ENCODE data around the gene DARS1. TPM values are rescaled to one million over a fixed set of nuclear protein-coding genes. Genes with fewer than 3 reads are reported as not detected.

Gene DARS1
- total RNA-seq, 1 experiment from 2014 or later, result 85.3 TPM

DNA sequence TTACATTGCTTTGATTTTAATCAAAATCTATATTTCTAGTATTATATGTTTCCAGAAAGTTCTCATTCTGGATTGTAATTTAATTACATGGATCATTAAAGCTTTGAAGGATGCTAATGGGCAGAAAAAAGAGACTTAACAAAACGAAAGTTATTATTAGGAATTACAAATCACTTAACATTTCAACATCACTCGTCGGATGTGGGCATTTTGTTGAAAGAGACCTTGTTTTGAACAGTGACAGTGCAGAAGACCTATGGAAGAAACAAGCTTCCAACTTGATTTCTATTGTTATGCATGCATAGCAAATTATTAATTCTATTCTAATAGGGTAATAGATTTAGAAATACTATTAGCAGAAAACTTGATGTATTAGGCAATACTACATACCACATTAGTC lies 31.4 kb upstream of the DARS1 start:
- H3K27me3 ChIP-seq (ENCODE audit: control insufficient read depth, insufficient read depth, low read length), result peaks cover 6% of the 10 kb centered on the region; the same call in 1 of the 2 replicates
- H3K36me3 ChIP-seq (ENCODE audit: control insufficient read depth, insufficient read depth, low read length), result no peaks in the 10 kb centered on the region
- DNase-seq (ENCODE audit: low read depth, low spot score), result no peak
- H3K4me1 ChIP-seq (ENCODE audit: control insufficient read depth, insufficient read depth, low read length), result no peaks in the 10 kb centered on the region
- in situ Hi-C loops (cut with HindIII; ENCODE audit: low pct_unique_long_range_greater_than_20kb, low sequenced_read_pairs), result no loop called here
- no peak for ATAC-seq
- TF ChIP-seq REST (IDR thresholded peaks at IDR 0.05; ENCODE audit: insufficient read depth in 1 of 2, low read depth in 2 of 2, low read length in 1 of 2) (no peak), TCF7L2 (IDR thresholded peaks at IDR 0.05; ENCODE audit: low read depth, low read length) (no peak), POLR2AphosphoS5 (IDR thresholded peaks at IDR 0.05; ENCODE audit: low read depth, low read length) (no peak), SIN3A (IDR thresholded peaks at IDR 0.05; ENCODE audit: borderline replicate concordance, insufficient read depth, low read depth, low read length) (no peak)
- TF ChIP-seq, protein P1, sequence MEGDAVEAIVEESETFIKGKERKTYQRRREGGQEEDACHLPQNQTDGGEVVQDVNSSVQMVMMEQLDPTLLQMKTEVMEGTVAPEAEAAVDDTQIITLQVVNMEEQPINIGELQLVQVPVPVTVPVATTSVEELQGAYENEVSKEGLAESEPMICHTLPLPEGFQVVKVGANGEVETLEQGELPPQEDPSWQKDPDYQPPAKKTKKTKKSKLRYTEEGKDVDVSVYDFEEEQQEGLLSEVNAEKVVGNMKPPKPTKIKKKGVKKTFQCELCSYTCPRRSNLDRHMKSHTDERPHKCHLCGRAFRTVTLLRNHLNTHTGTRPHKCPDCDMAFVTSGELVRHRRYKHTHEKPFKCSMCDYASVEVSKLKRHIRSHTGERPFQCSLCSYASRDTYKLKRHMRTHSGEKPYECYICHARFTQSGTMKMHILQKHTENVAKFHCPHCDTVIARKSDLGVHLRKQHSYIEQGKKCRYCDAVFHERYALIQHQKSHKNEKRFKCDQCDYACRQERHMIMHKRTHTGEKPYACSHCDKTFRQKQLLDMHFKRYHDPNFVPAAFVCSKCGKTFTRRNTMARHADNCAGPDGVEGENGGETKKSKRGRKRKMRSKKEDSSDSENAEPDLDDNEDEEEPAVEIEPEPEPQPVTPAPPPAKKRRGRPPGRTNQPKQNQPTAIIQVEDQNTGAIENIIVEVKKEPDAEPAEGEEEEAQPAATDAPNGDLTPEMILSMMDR (IDR thresholded peaks at IDR 0.05), result no peak
- CTCF ChIA-PET, result no interaction called here
- BruUV-seq (replicated peaks), result no TSS peak
- no peak overlapping the region for H3K27ac ChIP-seq (ENCODE audit: low read length)
- no peaks in the 10 kb centered on the region for H3K9me3 ChIP-seq (ENCODE audit: control insufficient read depth, insufficient read depth, low read depth, low read length)
- H3K4me3 ChIP-seq (ENCODE audit: low read depth in 2 of 2, low read length in 2 of 2), result no peak overlapping the region
- intact Hi-C loops (cut with micrococcal nuclease; ENCODE audit: unreplicated experiment), result loop anchor here (1.0 kb wide), 1 partner anchor 25 kb away; no protein-coding TSS in a partner anchor
- POLR2A ChIA-PET, result no interaction called here

- ChIA-PET POLR2A (no interaction called here), CTCF (no interaction called here)
- Histone ChIP-seq H3K4me1 (ENCODE audit: control insufficient read depth, insufficient read depth, low read length) (no peaks in the 10 kb centered on the region), H3K36me3 (ENCODE audit: control insufficient read depth, insufficient read depth, low read length) (no peaks in the 10 kb centered on the region), H3K9me3 (ENCODE audit: control insufficient read depth, insufficient read depth, low read depth, low read length) (no peaks in the 10 kb centered on the region), H3K27ac (ENCODE audit: low read length) (no peak overlapping the region), H3K4me3 (ENCODE audit: low read depth in 2 of 2, low read length in 2 of 2) (no peak overlapping the region), H3K27me3 (ENCODE audit: control insufficient read depth, insufficient read depth, low read length) (peaks cover 6% of the 10 kb centered on the region; the same call in 1 of the 2 replicates)
- in situ Hi-C loops (cut with HindIII; ENCODE audit: low pct_unique_long_range_greater_than_20kb, low sequenced_read_pairs) (no loop called here), intact Hi-C loops (cut with micrococcal nuclease; ENCODE audit: unreplicated experiment) (loop anchor here (1.0 kb wide), 1 partner anchor 26 kb away; no protein-coding TSS in a partner anchor)
- ATAC-seq (no peak), DNase-seq (ENCODE audit: low read depth, low spot score) (no peak)
- no peak for TF ChIP-seq POLR2AphosphoS5 (IDR thresholded peaks at IDR 0.05; ENCODE audit: low read depth, low read length)
- no peak for TF ChIP-seq SIN3A (IDR thresholded peaks at IDR 0.05; ENCODE audit: borderline replicate concordance, insufficient read depth, low read depth, low read length)
- TF ChIP-seq, protein P1 (IDR thresholded peaks at IDR 0.05), result no peak
- TF ChIP-seq TCF7L2 (IDR thresholded peaks at IDR 0.05; ENCODE audit: low read depth, low read length), result no peak
- no peak for TF ChIP-seq REST (IDR thresholded peaks at IDR 0.05; ENCODE audit: insufficient read depth in 1 of 2, low read depth in 2 of 2, low read length in 1 of 2)
- BruUV-seq (replicated peaks), result no TSS peak
Observed at GRCh38 chr2:136016427-136016826, 31.0 kb upstream of the DARS1 start.
